ENCODE data around the gene GTPBP4. TPM values are rescaled to one million over a fixed set of nuclear protein-coding genes. Genes with fewer than 3 reads are reported as not detected.

Gene GTPBP4
- total and polyA plus RNA-seq, 9 donors = 17.9 to 44.7 (median 30.5) TPM

DNA sequence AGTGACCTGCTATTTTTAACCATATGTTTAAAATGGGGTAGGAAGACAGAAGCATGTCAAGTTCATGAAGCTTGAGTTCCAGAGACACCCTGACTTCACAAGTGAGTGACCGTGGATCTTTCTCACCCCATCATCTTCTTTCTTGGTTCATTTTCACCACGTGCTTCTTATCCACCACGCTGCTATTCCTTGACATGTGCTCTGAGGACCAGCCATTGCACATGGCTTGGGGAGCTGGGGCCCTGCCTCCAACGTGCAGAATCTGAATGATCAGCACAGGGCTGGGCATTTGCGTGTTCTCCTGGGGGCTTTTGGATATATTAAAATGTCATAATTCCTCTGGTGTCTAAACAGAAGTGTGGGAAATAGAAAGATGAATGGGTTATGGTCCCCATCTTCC, 25.0 kb upstream of the GTPBP4 start:
- TF ChIP-seq EP300 (IDR thresholded peaks at IDR 0.05) (no peak), POLR2A (IDR thresholded peaks at IDR 0.05) (no peak), CTCF (IDR thresholded peaks at IDR 0.05) (no peak)
- intact Hi-C loops (cut with DNase I) = no loop called here
- Histone ChIP-seq H3K4me3 (no peak overlapping the region), H3K27me3 (no peaks in the 10 kb centered on the region), H3K4me1 (ENCODE audit: insufficient read depth) (no peaks in the 10 kb centered on the region), H3K9me3 (no peaks in the 10 kb centered on the region), H3K27ac (no peak overlapping the region), H3K36me3 (no peaks in the 10 kb centered on the region)
- no peak for DNase-seq
- WGBS, 3 donors = 79 to 84% (median 81%) methylated on average over 5 of the region's 5 CpGs

GRCh38 chr10:963655-964054, 24.6 kb upstream of the GTPBP4 start:
- Histone ChIP-seq H3K4me3 (no peak overlapping the region), H3K27ac (no peak overlapping the region), H3K27me3 (no peaks in the 10 kb centered on the region), H3K4me1 (ENCODE audit: insufficient read depth) (no peaks in the 10 kb centered on the region), H3K9me3 (no peaks in the 10 kb centered on the region), H3K36me3 (no peaks in the 10 kb centered on the region)
- intact Hi-C loops (cut with DNase I) = no loop called here
- TF ChIP-seq CTCF (IDR thresholded peaks at IDR 0.05) (no peak), POLR2A (IDR thresholded peaks at IDR 0.05) (no peak), EP300 (IDR thresholded peaks at IDR 0.05) (no peak)
- WGBS, 3 donors = 91 to 92% (median 91%) methylated on average over 4 of the region's 4 CpGs
- DNase-seq = no peak

DNA sequence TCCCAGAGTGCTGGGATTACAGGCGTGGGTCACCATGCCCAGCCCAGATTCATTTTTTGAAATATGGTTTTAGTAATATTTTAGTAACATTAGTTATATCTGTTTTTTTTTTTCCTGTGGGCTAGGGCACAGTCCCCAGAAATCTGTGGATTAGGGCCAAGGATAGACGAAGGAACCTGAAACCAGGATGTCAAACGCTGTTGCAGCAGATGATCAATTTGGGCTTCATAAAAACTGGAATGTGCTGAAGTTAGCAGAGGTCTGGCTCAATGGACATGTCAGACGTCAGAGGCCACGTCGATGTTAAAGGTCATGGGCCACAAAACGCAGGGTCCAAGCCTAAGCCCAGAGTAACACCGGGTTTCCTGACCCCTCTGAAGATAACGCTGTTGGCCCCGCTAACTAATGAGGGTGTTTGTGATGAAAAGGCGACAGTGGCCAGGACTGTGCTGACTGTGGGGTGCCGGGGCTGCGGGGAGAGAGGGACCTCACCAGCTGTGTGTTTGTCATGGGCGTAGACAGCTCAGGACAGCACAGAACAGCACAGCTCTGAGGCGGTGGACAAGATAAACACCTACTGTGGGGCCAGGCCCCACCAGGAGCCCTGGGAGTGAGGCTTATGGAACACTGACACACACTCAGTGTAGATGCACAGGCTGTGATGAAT, 23.8 kb upstream of the GTPBP4 start:
- DNase-seq = no peak
- no peak overlapping the region for H3K27ac ChIP-seq
- H3K27me3 ChIP-seq = no peaks in the 10 kb centered on the region
- WGBS, 3 donors = 61 to 63% (median 61%) methylated on average over 15 of the region's 15 CpGs
- no peak overlapping the region for H3K4me3 ChIP-seq
- H3K4me1 ChIP-seq (ENCODE audit: insufficient read depth) = no peaks in the 10 kb centered on the region
- H3K36me3 ChIP-seq = no peaks in the 10 kb centered on the region
- no peaks in the 10 kb centered on the region for H3K9me3 ChIP-seq
- intact Hi-C loops (cut with DNase I) = no loop called here
- no peak for TF ChIP-seq POLR2A (IDR thresholded peaks at IDR 0.05)
- TF ChIP-seq CTCF (IDR thresholded peaks at IDR 0.05) = no peak
- TF ChIP-seq EP300 (IDR thresholded peaks at IDR 0.05) = no peak

DNA sequence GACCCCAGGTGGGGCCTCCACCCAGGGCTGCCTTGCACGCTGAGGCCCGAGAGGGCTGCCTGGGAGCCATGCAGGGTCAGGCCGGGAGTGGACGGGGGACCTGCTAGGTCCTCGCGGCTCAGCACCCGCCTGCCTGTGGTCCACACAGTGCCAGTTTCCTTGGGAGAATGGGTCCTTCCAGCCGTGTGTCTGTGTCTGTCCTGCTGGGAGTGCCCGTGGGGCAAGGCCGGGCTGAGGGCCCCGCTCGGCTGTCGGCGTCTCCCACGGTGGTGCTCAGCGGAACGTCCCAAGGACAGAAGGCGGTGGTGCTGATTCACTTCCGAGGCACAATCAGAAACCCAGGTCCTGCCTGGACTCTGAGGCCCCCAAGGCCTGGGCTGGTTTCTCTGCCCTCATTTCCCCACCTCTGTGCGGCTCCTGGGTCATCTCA, 23.2 kb upstream of the GTPBP4 start:
- Histone ChIP-seq H3K36me3 (no peaks in the 10 kb centered on the region), H3K27me3 (no peaks in the 10 kb centered on the region), H3K4me3 (no peak overlapping the region), H3K4me1 (ENCODE audit: insufficient read depth) (peaks cover 2% of the 10 kb centered on the region), H3K27ac (no peak overlapping the region), H3K9me3 (no peaks in the 10 kb centered on the region)
- no peak for DNase-seq
- 56 to 75% (median 74%) methylated on average over 19 to 20 of the region's 20 CpGs for WGBS, 3 donors
- no peak for TF ChIP-seq CTCF (IDR thresholded peaks at IDR 0.05)
- TF ChIP-seq EP300 (IDR thresholded peaks at IDR 0.05) = no peak
- TF ChIP-seq POLR2A (IDR thresholded peaks at IDR 0.05) = no peak
- intact Hi-C loops (cut with DNase I) = no loop called here
